T47D (cell line): Measurements from ENCODE around the gene HIPK2.
"Not testable (repeated sequence)": the region's sequence is repeated elsewhere in the genome, so short reads cannot be mapped to it uniquely, and the experiment has no call there.

Experiments used
- DNase-seq, 2 experiments: peaks; one replicate each; pipeline versions ENCODE4 v3.0.0 to v3.0.0-alpha.2; 2011 to 2012; ENCODE audit warnings: low read depth in 1 of 2, low spot score in 1 of 2
- JUND ChIP-seq: IDR thresholded peaks from 2 replicates; pipeline ENCODE4 v1.6.1; 2012; ENCODE audit warnings: low read depth
- in situ Hi-C: cut with HindIII; loops from 2 replicates; pipeline ENCODE4 v1.10.0; 2016; ENCODE audit warnings: low sequenced_read_pairs, low pct_unique_long_range_greater_than_20kb

Gene HIPK2

DNA sequence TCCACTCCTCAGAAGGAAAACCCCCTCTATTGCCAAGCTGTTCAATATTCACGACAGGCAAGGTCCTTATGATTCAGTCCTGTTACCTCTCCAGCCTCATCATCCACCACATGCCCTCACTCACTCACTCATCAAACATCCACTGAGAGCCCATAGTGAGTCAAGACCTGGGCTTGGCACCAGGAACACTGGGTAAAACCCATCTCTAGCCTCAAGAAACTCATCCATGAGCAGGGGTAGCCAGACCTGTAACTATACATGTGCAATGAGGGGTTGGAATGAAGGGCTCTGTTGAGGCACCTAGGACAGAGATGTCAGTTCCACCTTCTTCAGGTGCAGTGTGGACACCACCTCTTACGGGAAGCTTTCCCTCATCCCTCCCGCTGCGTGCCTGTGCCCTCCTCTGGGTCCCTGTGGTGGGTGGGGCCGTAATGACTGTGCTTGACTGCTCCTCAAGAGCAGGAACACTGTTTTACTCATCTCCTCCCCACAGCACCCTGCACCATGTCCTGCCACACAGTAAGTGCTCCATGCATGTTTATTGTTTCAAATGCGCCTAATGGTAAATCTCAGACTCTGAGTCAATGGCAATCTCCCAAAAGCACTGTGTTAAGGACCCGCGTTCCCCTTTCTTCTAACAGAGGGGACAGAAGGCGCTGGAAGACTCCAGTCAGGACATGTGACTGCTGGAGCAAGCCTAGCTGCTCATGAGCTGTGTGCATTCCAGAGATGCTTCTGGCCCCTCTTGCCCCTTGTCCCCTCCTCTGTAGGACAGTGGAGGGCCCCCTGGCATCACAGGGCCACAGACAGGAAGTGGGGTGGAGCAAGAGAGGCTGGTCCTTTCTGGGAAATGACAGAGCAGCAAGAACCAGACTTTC, 95.4 kb downstream of the HIPK2 start:
- no peak for DNase-seq
- TF ChIP-seq JUND: no peak
- in situ Hi-C loops: no loop called here

DNA sequence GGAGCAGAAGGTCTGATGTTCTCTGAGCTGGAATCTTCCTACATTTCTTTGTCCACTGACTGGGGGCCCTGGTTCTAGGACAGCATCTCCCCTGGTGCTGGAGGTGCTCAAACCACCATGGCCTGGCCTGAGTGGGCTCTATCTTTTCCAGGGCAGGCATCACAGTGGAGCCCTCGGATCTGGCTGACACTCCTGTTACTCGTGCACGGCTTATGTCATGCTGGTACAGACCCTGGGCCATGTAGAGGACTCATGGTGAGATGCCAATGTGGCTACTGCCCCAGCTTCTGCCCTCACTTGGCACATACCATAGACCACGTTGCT, 96.0 kb downstream of the HIPK2 start:
- in situ Hi-C loops: no loop called here
- TF ChIP-seq JUND: no peak
- DNase-seq: no peak

DNA sequence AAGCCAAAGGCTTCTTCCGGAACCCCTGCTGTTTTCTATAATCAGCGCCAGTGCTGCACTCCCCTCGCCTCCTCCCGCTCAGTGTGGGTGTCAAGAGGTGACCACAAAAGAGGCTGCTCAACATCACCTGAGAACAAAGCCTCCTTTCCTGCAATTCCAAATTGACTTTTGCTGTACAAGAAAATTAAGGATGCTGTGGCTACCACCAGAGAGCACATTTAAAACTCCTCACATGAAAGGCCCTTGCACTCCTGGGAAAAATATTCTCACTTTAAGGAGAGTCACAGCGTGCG, 96.4 kb downstream of the HIPK2 start:
- no peak for TF ChIP-seq JUND
- DNase-seq: no peak
- in situ Hi-C loops: no loop called here

DNA sequence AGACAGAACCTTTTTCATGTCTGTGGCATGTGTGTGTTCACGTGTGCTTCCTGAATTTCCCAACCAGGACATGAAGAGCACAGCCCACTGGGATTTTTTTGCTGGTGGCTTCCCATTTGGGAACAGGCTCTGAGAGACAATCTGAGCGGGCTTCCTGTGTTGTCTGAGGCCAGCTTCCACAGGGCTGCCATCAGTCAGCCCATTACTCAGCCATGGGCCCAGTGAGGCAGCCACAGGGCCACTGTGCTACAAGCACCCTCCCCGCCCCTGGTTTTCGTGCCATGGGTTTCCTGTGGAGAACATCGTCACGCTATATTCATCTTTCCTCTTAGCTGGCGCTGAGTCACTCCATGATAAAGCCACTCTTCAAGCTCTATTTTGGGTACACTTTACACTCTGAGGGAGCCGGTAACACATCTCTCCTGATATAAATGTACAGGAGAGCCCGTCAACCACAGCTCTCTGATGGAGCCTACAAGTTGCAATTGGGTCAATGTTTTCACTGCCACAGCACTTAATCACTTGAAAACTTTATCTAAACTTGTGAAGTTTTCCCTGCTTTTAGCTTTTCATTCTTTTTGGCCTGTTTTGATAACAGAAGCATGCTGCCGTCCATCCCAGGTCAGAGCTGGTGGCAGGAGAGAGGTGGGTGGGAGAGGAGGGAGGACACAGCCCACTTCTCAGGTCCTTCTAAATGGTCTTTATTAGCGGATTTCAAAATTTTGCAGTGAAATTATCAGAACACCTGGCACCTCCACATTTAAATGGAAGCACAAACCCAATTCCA, 96.9 kb downstream of the HIPK2 start:
- no peak for DNase-seq
- no peak for TF ChIP-seq JUND
- in situ Hi-C loops: no loop called here

DNA sequence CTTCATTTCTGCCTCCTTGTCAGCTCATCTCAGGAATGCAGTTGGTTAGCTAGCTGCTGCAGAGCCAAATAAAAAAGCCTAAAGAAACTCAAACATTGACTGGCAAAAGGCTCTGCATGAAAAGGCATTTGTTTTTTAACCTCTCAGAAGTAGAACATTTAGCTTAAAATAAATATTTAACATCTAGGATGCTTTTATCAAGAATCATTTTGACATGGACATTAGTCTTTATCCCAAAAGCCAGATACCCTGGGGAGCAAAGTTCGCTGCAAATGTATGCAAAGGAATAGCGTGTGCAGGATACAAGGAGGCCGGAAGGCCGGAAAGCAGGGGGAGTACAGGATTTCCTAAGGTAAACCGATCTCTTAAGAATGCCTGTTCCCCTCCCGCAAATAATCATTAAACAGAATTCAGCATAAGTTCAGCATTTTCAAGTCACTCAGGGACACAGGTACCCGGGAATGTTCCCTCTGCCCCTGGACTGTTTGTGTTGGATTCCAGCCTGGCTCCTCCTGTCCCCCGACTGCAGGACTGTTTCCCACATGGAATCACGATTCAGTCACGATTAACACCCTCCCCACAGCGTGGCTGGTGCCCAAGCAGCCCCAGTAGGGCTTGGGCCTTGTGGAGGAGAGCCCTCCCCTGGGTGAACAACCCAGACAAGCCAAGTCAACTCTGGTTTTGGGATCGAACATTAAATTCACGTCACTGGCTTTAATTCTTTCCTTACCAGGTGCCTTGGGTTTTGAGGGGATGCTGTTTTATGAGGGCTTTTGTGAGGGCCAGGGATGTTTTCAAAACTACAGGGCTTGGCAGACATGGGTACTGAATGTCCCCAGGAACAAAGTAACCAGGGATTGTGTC, 97.8 kb downstream of the HIPK2 start:
- DNase-seq: peak in 1 of 2 experiments; percentile 81
- TF ChIP-seq JUND: 0 out of 2 replicates have a peak, but pooled peaks have one; percentile 31
- in situ Hi-C loops: no loop called here

DNA sequence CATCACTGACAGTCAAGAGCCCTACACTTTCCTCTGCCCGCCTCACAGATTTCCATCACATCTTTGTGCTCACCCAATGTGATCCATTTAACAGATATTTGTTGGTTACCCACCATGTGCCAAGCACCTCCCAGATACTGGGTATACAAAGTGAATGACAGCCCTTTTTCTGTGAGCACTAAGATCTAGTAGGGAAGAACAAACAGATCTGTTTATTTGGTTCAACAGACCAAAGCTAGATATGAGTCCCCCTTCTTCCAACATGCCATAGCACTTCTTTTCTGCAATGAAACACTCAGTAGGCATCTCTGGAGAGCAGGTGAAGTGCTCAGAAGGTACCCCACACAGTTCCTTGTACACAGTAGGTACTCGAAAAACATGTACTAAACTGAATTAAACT, 101.4 kb downstream of the HIPK2 start:
- no peak for DNase-seq
- TF ChIP-seq JUND: no peak
- in situ Hi-C loops: no loop called here

DNA sequence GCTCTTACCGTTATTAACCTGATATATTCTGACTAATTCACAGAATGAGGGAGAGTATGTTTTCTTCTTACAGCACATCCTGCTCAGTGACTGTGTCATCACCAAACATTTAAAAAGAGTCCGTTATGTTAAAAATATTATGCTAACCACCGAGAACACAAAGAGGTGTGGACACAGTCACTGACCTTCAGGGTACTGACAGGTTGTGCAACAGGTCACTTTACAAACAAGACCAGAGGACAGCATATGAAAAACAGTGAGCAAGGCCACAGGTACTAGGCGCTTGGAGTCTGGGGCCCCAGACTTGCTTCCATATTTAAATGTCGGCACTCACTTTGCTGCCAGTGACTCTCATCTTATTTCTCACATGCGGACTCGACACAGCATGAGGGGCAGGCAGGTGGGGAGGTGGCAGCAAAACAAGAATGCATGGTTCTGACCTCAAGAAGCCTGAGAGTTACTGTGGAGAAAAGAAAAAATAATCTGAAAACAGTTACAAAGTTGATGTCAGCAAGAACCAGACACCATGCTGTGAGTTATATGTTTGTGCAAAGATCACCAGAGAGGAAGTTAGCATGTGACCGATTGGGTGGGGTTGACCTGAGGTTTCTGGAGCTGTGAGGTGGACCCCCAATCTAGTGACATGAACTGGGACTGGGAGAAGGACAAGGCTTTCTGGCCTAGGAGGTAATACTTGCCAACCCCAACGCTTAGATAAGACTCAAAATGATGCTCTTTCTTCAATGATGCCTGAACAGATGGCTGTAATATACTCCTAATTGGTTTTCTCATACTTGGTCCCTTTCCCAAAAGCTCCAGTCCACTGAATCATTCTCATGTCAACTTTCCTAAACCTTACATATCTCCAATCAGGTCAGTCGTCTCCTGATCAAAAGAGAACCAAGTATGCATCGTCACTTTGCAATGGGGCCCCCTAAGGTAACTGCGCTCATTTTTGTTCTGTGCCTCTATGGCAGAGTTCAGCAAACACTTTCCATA, 102.4 kb downstream of the HIPK2 start:
- TF ChIP-seq JUND: no peak
- in situ Hi-C loops: no loop called here
- no peak for DNase-seq

DNA sequence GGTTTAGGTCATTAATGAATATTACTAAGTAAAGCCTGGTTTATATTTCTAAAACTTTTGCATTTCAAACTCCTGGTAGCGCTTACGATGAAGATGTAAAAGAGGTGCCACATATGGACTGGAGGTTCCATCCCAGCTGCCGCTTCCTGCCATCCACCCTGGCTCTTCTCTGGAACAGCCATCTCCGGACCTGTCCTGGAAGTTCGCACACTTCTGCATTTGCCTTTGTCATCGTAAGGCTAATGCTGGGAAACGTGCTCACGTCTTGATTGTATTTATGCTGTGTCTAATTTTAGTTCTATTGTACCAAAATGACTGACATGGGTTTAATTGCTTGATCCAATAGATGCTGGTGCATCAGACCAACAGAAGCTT, 103.1 kb downstream of the HIPK2 start:
- DNase-seq: no peak
- no peak for TF ChIP-seq JUND
- in situ Hi-C loops: no loop called here

DNA sequence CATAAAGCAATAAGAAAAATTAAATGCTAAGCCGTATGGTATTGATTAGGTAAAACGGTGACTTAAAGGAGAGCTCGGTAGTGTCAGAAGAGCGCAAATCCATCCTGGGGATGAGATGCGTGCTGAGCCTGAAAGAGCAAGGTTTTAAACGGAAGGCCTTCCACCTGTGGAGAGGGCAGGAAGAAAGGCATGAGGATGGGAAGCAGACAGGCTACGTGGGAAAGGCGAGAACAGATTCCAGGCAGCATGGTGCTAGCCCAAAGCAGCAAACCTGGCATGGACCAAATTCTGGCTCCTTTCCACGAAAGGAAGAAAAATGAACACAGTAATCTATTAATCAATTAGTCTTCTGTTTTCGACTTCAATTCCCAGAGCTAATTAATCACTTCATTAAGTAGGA, 103.5 kb downstream of the HIPK2 start:
- in situ Hi-C loops: no loop called here
- no peak for DNase-seq
- no peak for TF ChIP-seq JUND

DNA sequence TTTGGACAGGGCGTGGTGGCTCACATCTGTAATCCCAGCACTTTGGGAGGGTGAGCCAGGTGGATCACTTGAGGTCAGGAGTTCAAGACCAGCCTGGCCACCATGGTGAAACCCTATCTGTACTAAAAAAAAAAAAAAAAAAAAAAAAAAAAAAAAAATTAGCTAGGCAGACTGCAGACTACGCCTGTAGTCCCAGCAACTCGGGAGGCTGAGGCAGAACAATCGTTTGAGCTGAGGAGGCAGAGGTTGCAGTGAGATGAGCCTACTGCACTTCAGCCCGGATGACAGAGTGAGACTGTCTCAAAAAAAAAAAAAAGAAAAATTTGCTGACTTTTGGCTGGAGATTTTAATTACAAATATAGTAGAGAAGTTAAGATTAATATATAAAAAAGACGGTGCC, 104.0 kb downstream of the HIPK2 start:
- in situ Hi-C loops: no loop called here
- no peak for TF ChIP-seq JUND

DNA sequence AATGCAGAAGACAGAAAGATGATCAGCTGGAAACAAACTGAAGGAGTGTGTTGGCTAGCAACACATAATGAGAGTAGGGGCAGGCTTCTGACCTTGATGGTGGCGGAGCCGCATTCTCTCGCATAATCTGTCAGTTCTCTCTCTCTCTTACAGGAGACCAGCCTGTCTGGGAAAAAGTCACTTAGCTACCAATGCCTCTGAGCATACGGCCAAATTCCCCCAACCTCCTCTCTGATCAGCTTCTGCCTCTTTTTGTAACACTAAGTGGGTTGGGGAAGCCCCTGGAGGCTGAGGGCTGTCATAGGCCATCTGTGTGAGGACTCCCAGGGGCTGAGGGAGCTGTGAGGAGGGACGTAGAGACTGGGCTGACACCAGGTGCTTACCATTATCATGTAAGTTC, 104.6 kb downstream of the HIPK2 start:
- no peak for DNase-seq
- in situ Hi-C loops: no loop called here
- TF ChIP-seq JUND: no peak

More for the DNA sequence above, 104.0 kb downstream of the HIPK2 start:
- no peak for DNase-seq

DNA sequence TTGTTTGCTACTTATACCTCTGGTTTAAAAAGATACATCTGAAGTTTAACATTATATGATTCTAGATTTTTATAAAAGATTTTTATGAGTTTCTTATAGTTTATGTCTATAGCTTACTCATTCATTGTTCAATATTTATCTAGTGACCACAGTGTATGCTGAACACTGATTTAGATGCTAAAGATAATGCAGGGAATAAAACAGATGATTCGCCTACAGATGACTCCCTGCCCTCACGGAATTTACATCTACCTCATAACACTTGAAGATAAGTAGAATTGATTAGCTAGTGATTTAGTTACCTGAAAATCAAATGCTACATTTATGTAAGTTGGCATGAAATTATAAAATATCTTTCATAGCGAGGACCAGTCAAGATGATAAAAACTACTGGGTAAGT, 105.8 kb downstream of the HIPK2 start:
- in situ Hi-C loops: no loop called here

DNA sequence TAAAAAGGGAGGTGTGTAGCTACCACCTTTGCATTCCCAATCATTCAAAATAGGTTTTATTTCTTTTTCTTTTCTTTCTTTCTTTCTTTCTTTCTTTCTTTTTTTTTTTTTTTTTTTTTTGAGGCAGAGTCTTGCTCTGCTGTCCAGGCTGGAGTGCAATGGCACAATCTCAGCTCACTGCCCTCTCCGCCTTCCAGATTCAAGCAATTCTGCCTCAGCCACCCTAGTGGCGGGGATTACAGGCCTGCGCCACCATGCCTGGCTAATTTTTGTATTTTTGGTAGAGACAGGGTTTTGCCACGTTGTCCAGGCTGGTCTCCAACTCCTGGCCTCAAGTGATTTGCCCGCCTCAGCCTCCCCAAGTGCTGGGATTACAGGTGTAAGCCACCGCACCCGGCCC, 107.1 kb downstream of the HIPK2 start:
- in situ Hi-C loops: not testable (repeated sequence)

More for the DNA sequence above, 105.8 kb downstream of the HIPK2 start:
- no peak for DNase-seq
- 0 out of 2 replicates have a peak, but pooled peaks have one; percentile 16 for TF ChIP-seq JUND

More for the DNA sequence above, 107.1 kb downstream of the HIPK2 start:
- DNase-seq: not testable (repeated sequence)
